Right lobe of liver (tissue), 6 donors: Measurements from ENCODE around the gene CPPED1. TPM values are rescaled to one million over a fixed set of nuclear protein-coding genes. Genes with fewer than 3 reads are reported as not detected.

Source experiments
- ATAC-seq, 4 donors: fragments of 200-7000 bp; cut with Tn5 transposase; one replicate each; pipeline ENCODE4 v1.9.1; 2020; ENCODE audit warnings: mild to moderate bottlenecking in 4 of 4, moderate library complexity in 4 of 4
- DNase-seq, 3 donors: peaks; one replicate each; pipeline ENCODE4 v3.0.0-alpha.2; 2020
- H3K27ac ChIP-seq, 3 donors: fragments of 200-600 bp; one replicate each; pipeline ENCODE4 v1.8.0; 2022
- H3K27me3 ChIP-seq, 2 donors: fragments of 200-600 bp; one replicate each; pipeline ENCODE4 v1.8.0; 2022
- H3K36me3 ChIP-seq, 4 donors: fragments of 200-600 bp; sonication (generic) in 1 of 4; one replicate each; pipeline versions ENCODE4 v1.5.1 to v1.8.0; 2017 to 2022; ENCODE audit warnings: control low read depth in 1 of 4
- H3K4me1 ChIP-seq, 4 donors: fragments of 200-600 bp; sonication (generic) in 1 of 4; one replicate each; pipeline versions ENCODE4 v1.5.1 to v1.8.0; 2017 to 2022; ENCODE audit warnings: control low read depth in 1 of 4
- H3K4me3 ChIP-seq, 3 donors: fragments of 200-600 bp; one replicate each; pipeline ENCODE4 v1.8.0; 2022
- H3K9me3 ChIP-seq, 4 donors: fragments of 200-600 bp; sonication (generic) in 1 of 4; one replicate each; pipeline versions ENCODE4 v1.5.1 to v1.8.0; 2017 to 2022; ENCODE audit warnings: control low read depth in 1 of 4
- POLR2A ChIP-seq: fragments of 450-650 bp; IDR thresholded peaks from one replicate; pipeline ENCODE4 v1.6.1; 2017; ENCODE audit warnings: antibody characterized with exemption, mild to moderate bottlenecking
- WGBS: methylation state at CpG from one replicate; pipeline ENCODE4 v1.1.6; 2018; ENCODE audit warnings: low coverage, low lambda C conversion rate; ENCODE audit not compliant: insufficient coverage; ENCODE audit errors: missing lambda C conversion rate; 5-methylcytosine and 5-hydroxymethylcytosine counted together
- intact Hi-C, 2 donors: fragments of 100-400 bp; cut with DNase I; formaldehyde crosslinking; loops; one replicate each; pipeline versions ENCODE4 v1.11.2 to v1.14.1; 2022
- total RNA-seq, 6 experiments: library from RNA; depleted of rRNA in 2 of 6; stranded (reverse); fragments of >200 nt in 2 of 6; fragmentation: NEBNext Ultra II Directional in 3 of 6; extraction: Animal tissue kit (Norgen Biotek cat#: 25700) in 3 of 6; gene quantifications; one replicate each; pipeline versions ENCODE4 v1.1.0 to v1.2.4, GENCODE V29; 2016 to 2023
- TF ChIP-seq, protein P1 (sequence below), 4 donors: fragments of 200-600 bp in 3 of 4; fragments of 450-650 bp in 1 of 4; IDR thresholded peaks; one replicate each; pipeline versions ENCODE4 v1.5.1 to v1.8.0; 2016 to 2022; ENCODE audit warnings: antibody characterized with exemption in 4 of 4, mild to moderate bottlenecking in 2 of 4
- donor health status: DM: no; HTN: yes; CAD: no.
- donor health status: DM: no; HTN: no; CAD: no.
- donor health status: DM: no; HTN: no; CAD: no.
- donor health status: DM: no; HTN: yes; CAD: no.
- donor health status: DM: no; HTN: yes; CAD: no.

CPPED1 gene
- total RNA-seq, 6 experiments from 2014 or later, result 24.0 to 41.6 (median 31.0) TPM

GRCh38 chr16:12675046-12675445 is 128.6 kb downstream of the CPPED1 start:
- Histone ChIP-seq H3K4me3 (no peak overlapping the region), H3K9me3 (no peaks in the 10 kb centered on the region), H3K27me3 (no peaks in the 10 kb centered on the region), H3K4me1 (no peaks in the 10 kb centered on the region), H3K27ac (no peak overlapping the region), H3K36me3 (no peaks in the 10 kb centered on the region)
- TF ChIP-seq, protein P1, sequence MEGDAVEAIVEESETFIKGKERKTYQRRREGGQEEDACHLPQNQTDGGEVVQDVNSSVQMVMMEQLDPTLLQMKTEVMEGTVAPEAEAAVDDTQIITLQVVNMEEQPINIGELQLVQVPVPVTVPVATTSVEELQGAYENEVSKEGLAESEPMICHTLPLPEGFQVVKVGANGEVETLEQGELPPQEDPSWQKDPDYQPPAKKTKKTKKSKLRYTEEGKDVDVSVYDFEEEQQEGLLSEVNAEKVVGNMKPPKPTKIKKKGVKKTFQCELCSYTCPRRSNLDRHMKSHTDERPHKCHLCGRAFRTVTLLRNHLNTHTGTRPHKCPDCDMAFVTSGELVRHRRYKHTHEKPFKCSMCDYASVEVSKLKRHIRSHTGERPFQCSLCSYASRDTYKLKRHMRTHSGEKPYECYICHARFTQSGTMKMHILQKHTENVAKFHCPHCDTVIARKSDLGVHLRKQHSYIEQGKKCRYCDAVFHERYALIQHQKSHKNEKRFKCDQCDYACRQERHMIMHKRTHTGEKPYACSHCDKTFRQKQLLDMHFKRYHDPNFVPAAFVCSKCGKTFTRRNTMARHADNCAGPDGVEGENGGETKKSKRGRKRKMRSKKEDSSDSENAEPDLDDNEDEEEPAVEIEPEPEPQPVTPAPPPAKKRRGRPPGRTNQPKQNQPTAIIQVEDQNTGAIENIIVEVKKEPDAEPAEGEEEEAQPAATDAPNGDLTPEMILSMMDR (IDR thresholded peaks at IDR 0.05), result no peak
- no peak for TF ChIP-seq POLR2A
- WGBS, result 58% methylated on average over 4 of the region's 4 CpGs
- DNase-seq, result no peak
- no peak for ATAC-seq
- intact Hi-C loops, result no loop called here

DNA sequence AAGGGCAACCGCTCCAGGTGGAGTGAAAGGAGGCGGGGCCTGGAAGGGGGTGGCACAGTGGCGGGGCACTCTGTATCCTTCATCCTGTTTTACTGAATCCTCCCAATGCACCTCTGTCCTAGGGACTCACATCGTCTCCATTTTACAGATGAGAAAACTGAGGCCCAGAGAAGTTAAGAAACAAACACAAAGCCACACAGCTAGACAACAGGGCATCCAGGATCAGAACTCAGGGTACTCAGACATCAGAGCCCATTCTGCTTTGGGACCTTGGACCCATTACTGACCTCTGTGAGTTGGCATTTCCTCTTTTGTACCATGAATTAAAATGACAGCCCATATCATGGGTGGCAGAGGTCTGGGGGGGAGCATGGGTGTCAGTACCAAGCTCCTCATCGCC is 129.2 kb downstream of the CPPED1 start:
- H3K4me1 ChIP-seq, result no peaks in the 10 kb centered on the region
- H3K9me3 ChIP-seq, result no peaks in the 10 kb centered on the region
- no peaks in the 10 kb centered on the region for H3K27me3 ChIP-seq
- ATAC-seq (no peak), DNase-seq (no peak)
- no peak overlapping the region for H3K4me3 ChIP-seq
- H3K27ac ChIP-seq, result no peak overlapping the region
- intact Hi-C loops, result no loop called here
- no peaks in the 10 kb centered on the region for H3K36me3 ChIP-seq
- WGBS, result 100% methylated on average over 1 of the region's 5 CpGs
- TF ChIP-seq, protein P1 (IDR thresholded peaks at IDR 0.05), result no peak
- TF ChIP-seq POLR2A, result no peak

- no peak overlapping the region for H3K4me3 ChIP-seq
- no peaks in the 10 kb centered on the region for H3K36me3 ChIP-seq
- TF ChIP-seq, protein P1 (IDR thresholded peaks at IDR 0.05), result no peak
- no peak for TF ChIP-seq POLR2A
- WGBS, result 92% methylated on average over 3 of the region's 6 CpGs
- intact Hi-C loops, result no loop called here
- no peaks in the 10 kb centered on the region for H3K27me3 ChIP-seq
- no peak overlapping the region for H3K27ac ChIP-seq
- DNase-seq, result no peak
- H3K4me1 ChIP-seq, result no peaks in the 10 kb centered on the region
- peak in 1 of 4 donors; percentile 12 for ATAC-seq
- no peaks in the 10 kb centered on the region for H3K9me3 ChIP-seq
Measured at GRCh38 chr16:12674071-12674470, 129.6 kb downstream of the CPPED1 start.

GRCh38 chr16:12673466-12673865 is 130.2 kb downstream of the CPPED1 start:
- DNase-seq (no peak), ATAC-seq (no peak)
- no peak for TF ChIP-seq POLR2A
- TF ChIP-seq, protein P1 (IDR thresholded peaks at IDR 0.05), result no peak
- WGBS, result 90% methylated on average over 10 of the region's 10 CpGs
- no peak overlapping the region for H3K27ac ChIP-seq
- intact Hi-C loops, result no loop called here
- peaks cover 0 to 2% (median under 1%) of the 10 kb centered on the region in 4 donors for H3K9me3 ChIP-seq
- no peaks in the 10 kb centered on the region for H3K27me3 ChIP-seq
- no peaks in the 10 kb centered on the region for H3K36me3 ChIP-seq
- no peaks in the 10 kb centered on the region for H3K4me1 ChIP-seq
- H3K4me3 ChIP-seq, result no peak overlapping the region

DNA sequence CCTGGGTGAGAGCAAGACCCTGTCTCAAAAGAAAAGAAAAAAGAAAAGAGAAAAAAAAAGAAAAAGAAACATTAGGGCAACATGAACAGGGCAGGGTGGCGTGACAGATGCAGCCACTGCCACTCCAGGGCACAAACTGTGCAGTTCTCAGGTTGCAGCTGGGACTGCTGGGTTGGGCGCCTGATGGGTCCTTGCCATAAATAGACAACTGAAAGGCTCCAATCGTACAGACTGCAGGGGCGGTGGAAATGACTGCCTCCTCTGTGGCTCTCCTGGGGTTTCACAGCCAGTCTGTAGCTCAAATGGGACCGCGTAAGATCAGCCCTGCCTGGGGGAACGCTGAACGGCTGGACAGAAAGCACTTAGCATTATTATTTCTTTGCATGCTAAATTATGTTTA is 130.7 kb downstream of the CPPED1 start:
- no peak for TF ChIP-seq POLR2A
- TF ChIP-seq, protein P1 (IDR thresholded peaks at IDR 0.05), result no peak
- no peaks in the 10 kb centered on the region for H3K27me3 ChIP-seq
- intact Hi-C loops, result no loop called here
- no peaks in the 10 kb centered on the region for H3K4me1 ChIP-seq
- 96% methylated on average over 4 of the region's 8 CpGs for WGBS
- no peaks in the 10 kb centered on the region for H3K36me3 ChIP-seq
- no peak overlapping the region for H3K27ac ChIP-seq
- DNase-seq (no peak), ATAC-seq (no peak)
- H3K9me3 ChIP-seq, result peaks cover 0 to 7% (median 3%) of the 10 kb centered on the region in 4 donors
- H3K4me3 ChIP-seq, result no peak overlapping the region
